ENCODE measurements around the gene VTI1B.

DNA sequence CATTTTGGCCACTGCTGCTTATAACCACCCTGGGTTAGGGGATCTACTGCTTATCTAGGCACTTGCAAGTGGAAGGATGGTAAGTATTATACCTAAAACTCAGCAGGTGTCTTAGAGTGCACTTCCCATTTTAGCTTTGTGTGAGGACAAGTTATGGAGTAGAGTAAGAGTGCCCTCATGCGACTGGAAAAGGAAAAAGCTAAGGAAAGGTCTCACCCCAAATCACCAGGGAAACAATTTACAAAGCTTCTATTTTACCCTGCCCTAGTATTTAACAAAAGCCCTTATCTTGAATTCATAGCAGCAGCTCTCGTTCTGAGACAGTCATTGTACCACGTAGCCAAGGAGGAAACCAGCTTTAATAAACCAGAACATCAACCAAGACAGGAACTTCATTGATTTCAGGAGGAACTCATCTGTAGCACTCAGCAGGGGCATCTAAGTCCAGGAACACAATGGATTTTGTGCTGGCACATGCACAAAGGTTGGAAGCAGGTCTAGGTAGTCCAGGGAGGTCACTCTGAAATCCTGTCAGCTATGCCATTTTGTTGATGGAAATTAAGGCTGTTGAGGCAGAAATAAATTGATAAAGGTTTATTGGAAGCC, 30.2 kb upstream of the VTI1B start:
- TF ChIP-seq POLR2A (IDR thresholded peaks at IDR 0.05): no peak
- TF ChIP-seq, protein P1, sequence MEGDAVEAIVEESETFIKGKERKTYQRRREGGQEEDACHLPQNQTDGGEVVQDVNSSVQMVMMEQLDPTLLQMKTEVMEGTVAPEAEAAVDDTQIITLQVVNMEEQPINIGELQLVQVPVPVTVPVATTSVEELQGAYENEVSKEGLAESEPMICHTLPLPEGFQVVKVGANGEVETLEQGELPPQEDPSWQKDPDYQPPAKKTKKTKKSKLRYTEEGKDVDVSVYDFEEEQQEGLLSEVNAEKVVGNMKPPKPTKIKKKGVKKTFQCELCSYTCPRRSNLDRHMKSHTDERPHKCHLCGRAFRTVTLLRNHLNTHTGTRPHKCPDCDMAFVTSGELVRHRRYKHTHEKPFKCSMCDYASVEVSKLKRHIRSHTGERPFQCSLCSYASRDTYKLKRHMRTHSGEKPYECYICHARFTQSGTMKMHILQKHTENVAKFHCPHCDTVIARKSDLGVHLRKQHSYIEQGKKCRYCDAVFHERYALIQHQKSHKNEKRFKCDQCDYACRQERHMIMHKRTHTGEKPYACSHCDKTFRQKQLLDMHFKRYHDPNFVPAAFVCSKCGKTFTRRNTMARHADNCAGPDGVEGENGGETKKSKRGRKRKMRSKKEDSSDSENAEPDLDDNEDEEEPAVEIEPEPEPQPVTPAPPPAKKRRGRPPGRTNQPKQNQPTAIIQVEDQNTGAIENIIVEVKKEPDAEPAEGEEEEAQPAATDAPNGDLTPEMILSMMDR (IDR thresholded peaks at IDR 0.05): peak in 5 of 7 experiments; percentile 46 to 72 (median 64)

Measured in stomach (tissue), 4 donors.